ENCODE results near the gene MNX1.

GRCh38 chr7:157037635-157038034, 27.2 kb upstream of the MNX1 start:
- TF ChIP-seq CTCF (IDR thresholded peaks at IDR 0.05 in 2 of 3, conservative IDR thresholded peaks at IDR 0.05 in 1 of 3; ENCODE audit: insufficient read depth in 2 of 3, low read depth in 1 of 3, low read length in 3 of 3) (no peak), REST (IDR thresholded peaks at IDR 0.05; ENCODE audit: borderline replicate concordance) (no peak), REST (CRISPR knock-in tag; IDR thresholded peaks at IDR 0.05; ENCODE audit: low read depth) (no peak), IRF1 (CRISPR knock-in tag; IDR thresholded peaks at IDR 0.05; ENCODE audit: borderline replicate concordance) (no peak), USF2 (CRISPR knock-in tag; IDR thresholded peaks at IDR 0.05) (no peak), STAG1 (CRISPR knock-in tag; IDR thresholded peaks at IDR 0.05; ENCODE audit: borderline replicate concordance) (no peak), CHD2 (IDR thresholded peaks at IDR 0.05; ENCODE audit: low read depth, low read length) (no peak), EZH2 (IDR thresholded peaks at IDR 0.05; ENCODE audit: borderline replicate concordance, low read depth, low read length) (no peak), CREB5 (CRISPR knock-in tag; IDR thresholded peaks at IDR 0.05) (no peak), ZNF239 (CRISPR knock-in tag; IDR thresholded peaks at IDR 0.05) (no peak), COPS2 (conservative IDR thresholded peaks at IDR 0.05) (no peak), HOMEZ (CRISPR knock-in tag; IDR thresholded peaks at IDR 0.05) (no peak), ZNF77 (CRISPR knock-in tag; IDR thresholded peaks at IDR 0.05) (no peak), ZFX (CRISPR knock-in tag; IDR thresholded peaks at IDR 0.05) (no peak)
